K562 (cell line): ENCODE data around the gene GALNT5. TPM values are rescaled to one million over a fixed set of nuclear protein-coding genes. Genes with fewer than 3 reads are reported as not detected.

Source experiments
- BRCA1 ChIP-seq, 2 experiments: fragments of 450-650 bp in 1 of 2; sonication (generic) in 1 of 2; formaldehyde crosslinking in 1 of 2; IDR thresholded peaks; 2 replicates each; pipeline versions ENCODE4 v1.5.0 to v1.6.1; 2017 to 2020; ENCODE audit warnings: mild to moderate bottlenecking in 1 of 2, missing genetic modification reagents in 1 of 2
- BRD9 ChIP-seq: fragments of 450-650 bp; IDR thresholded peaks from 2 replicates; pipeline ENCODE4 v1.6.1; 2018; ENCODE audit warnings: low read depth; ENCODE audit not compliant: partially characterized antibody
- ELF4 ChIP-seq: fragments of 450-650 bp; formaldehyde crosslinking; IDR thresholded peaks from 2 replicates; pipeline ENCODE4 v1.4.0; 2022; ENCODE audit warnings: missing genetic modification characterization
- HDAC1 ChIP-seq, 2 experiments: fragments of 450-650 bp; IDR thresholded peaks; 2 replicates each; pipeline ENCODE4 v1.6.1; 2016 to 2017; ENCODE audit warnings: inconsistent platforms in 1 of 2, mild to moderate bottlenecking in 1 of 2, moderate library complexity in 1 of 2
- POLR2AphosphoS5 ChIP-seq: IDR thresholded peaks from 2 replicates; pipeline ENCODE4 v1.6.1; 2011; ENCODE audit warnings: mild to moderate bottlenecking, low read depth, low read length, moderate library complexity; ENCODE audit not compliant: control insufficient read depth, insufficient read depth
- SMAD4 ChIP-seq: fragments of 250-450 bp; sonication (Bioruptor Pico); conservative IDR thresholded peaks from 2 replicates; pipeline ENCODE4 v1.8.0; 2021; ENCODE audit warnings: inconsistent platforms, mild to moderate bottlenecking, moderate library complexity
- TBL1XR1 ChIP-seq, 2 experiments: IDR thresholded peaks; 2 replicates each; pipeline ENCODE4 v1.6.1; 2012; ENCODE audit warnings: improper control_type of control experiment in 2 of 2, low read length in 2 of 2, mild to moderate bottlenecking in 1 of 2
- ZNF24 ChIP-seq: fragments of 450-650 bp; IDR thresholded peaks from 2 replicates; pipeline ENCODE4 v1.6.1; 2016
- ZNF583 ChIP-seq: fragments of 250-450 bp; sonication (Bioruptor Pico); IDR thresholded peaks from 2 replicates; pipeline ENCODE4 v1.4.0; 2020
- ZNF766 ChIP-seq: fragments of 200-800 bp; sonication (Bioruptor generic); conservative IDR thresholded peaks from 2 replicates; pipeline ENCODE4 v1.6.1; 2016; ENCODE audit warnings: missing genetic modification characterization, missing compliant biosample characterization
- polyA plus RNA-seq, 8 experiments: library from polyadenylated mRNA; depleted of rRNA in 4 of 8; stranded (reverse) in 5 of 8; unstranded in 3 of 8; fragments of >200 nt; fragmentation: Nextera tagmentation in 2 of 8; fragmentation: Illumina TruSeq in 1 of 8; extraction: Ambion mirVana in 2 of 8; extraction: Trizol in 1 of 8; gene quantifications; 2 replicates each; pipeline versions ENCODE4 v1.2.1 to v1.2.3, GENCODE V29; 2011 to 2014; ENCODE audit warnings: inconsistent platforms in 1 of 8, missing spikeins in 1 of 8
- total RNA-seq, 7 experiments: library from RNA; depleted of rRNA in 6 of 7; stranded (reverse); fragments of >200 nt in 6 of 7; fragmentation: Illumina TruSeq in 2 of 7; extraction: Trizol in 2 of 7; gene quantifications; 2 replicates each; pipeline versions ENCODE4 v1.2.1 to v1.2.3, GENCODE V29; 2011 to 2021; ENCODE audit warnings: low replicate concordance in 1 of 7
- TF ChIP-seq, protein P1 (sequence below): sonication (generic); IDR thresholded peaks from 2 replicates; pipeline ENCODE4 v1.6.1; 2016

The GALNT5 gene
- total and polyA plus RNA-seq, 9 of the 15 experiments (the other 6 are each of a cell fraction or from before 2014, with no cell fraction given), result 21.6 to 73.0 (median 54.7) TPM

- TF ChIP-seq ZNF583 (CRISPR knock-in tag) (peak; percentile 77; the same call in 1 of the 2 replicates), TBL1XR1 (IDR thresholded peaks at IDR 0.05; ENCODE audit: low read length in 2 of 2) (0 out of 4 replicates have a peak, but pooled peaks of 1 of the 2 experiments have one; percentile 6), SMAD4 (CRISPR knock-in tag) (0 out of 2 replicates have a peak, but pooled peaks have one; percentile 3), POLR2AphosphoS5 (peak; percentile 19; the same call in 1 of the 2 replicates), ZNF24 (no peak), BRD9 (peak; percentile 22), ZNF766 (CRISPR knock-in tag) (0 out of 2 replicates have a peak, but pooled peaks have one; percentile 15), ELF4 (0 out of 2 replicates have a peak, but pooled peaks have one; percentile 29), HDAC1 (IDR thresholded peaks at IDR 0.05) (peak in 1 of 2 experiments; percentile 49; a peak in 1 of 4 replicates), BRCA1 (IDR thresholded peaks at IDR 0.05) (no peak), BRCA1 (CRISPR knock-in tag; IDR thresholded peaks at IDR 0.05) (no peak)
- TF ChIP-seq, protein P1, sequence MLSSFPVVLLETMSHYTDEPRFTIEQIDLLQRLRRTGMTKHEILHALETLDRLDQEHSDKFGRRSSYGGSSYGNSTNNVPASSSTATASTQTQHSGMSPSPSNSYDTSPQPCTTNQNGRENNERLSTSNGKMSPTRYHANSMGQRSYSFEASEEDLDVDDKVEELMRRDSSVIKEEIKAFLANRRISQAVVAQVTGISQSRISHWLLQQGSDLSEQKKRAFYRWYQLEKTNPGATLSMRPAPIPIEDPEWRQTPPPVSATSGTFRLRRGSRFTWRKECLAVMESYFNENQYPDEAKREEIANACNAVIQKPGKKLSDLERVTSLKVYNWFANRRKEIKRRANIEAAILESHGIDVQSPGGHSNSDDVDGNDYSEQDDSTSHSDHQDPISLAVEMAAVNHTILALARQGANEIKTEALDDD, result peak; percentile 94
These were observed 4.7 kb downstream of the GALNT5 start (continued) for GRCh38 chr2:157262248-157262647.
